Adrenal gland (tissue), 5 donors: ENCODE measurements around the gene EGLN1.

Experiments used
- POLR2A ChIP-seq, 2 donors: fragments of 450-650 bp; IDR thresholded peaks; one replicate each; pipeline ENCODE4 v1.6.1; 2017; ENCODE audit warnings: antibody characterized with exemption in 2 of 2, mild to moderate bottlenecking in 2 of 2, moderate library complexity in 1 of 2
- TF ChIP-seq, protein P1 (sequence below), 6 experiments: fragments of 450-650 bp in 4 of 6; fragments of 200-600 bp in 2 of 6; sonication (generic) in 1 of 6; IDR thresholded peaks; 1 replicate in 5 of 6; 2 replicates in 1 of 6; pipeline versions ENCODE4 v1.5.1 to v1.8.0; 2016 to 2021; ENCODE audit warnings: antibody characterized with exemption in 6 of 6, mild to moderate bottlenecking in 2 of 6, moderate library complexity in 1 of 6
- donor health status: DM: no; HTN: no; CAD: no.

DNA sequence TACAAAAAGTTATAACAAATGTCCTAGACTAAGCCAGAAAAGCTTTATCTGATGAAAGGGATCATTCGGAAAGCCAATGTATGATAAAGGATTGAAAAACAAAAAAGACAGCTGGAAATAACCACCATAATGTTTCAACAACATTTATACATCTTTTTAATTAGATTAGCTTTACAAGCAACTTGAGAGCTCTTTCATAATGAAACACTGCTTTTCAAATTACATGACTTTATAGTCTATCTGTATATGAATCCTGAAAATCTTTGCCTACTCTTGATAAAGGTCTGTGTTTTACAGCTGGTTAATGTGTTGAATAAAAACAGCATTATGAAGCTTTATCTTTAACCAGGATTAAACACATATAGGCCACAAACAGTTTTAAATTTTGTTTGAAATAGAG lies 58.5 kb downstream of the EGLN1 start:
- TF ChIP-seq, protein P1, sequence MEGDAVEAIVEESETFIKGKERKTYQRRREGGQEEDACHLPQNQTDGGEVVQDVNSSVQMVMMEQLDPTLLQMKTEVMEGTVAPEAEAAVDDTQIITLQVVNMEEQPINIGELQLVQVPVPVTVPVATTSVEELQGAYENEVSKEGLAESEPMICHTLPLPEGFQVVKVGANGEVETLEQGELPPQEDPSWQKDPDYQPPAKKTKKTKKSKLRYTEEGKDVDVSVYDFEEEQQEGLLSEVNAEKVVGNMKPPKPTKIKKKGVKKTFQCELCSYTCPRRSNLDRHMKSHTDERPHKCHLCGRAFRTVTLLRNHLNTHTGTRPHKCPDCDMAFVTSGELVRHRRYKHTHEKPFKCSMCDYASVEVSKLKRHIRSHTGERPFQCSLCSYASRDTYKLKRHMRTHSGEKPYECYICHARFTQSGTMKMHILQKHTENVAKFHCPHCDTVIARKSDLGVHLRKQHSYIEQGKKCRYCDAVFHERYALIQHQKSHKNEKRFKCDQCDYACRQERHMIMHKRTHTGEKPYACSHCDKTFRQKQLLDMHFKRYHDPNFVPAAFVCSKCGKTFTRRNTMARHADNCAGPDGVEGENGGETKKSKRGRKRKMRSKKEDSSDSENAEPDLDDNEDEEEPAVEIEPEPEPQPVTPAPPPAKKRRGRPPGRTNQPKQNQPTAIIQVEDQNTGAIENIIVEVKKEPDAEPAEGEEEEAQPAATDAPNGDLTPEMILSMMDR (IDR thresholded peaks at IDR 0.05) = no peak
- no peak for TF ChIP-seq POLR2A (IDR thresholded peaks at IDR 0.05)
